BLaER1 (cell line): ENCODE results near the gene IRX2.

ENCODE experiments used
- H3K27ac ChIP-seq: shearing (Covaris generic); formaldehyde crosslinking; 2 replicates; pipeline ENCODE4 v1.8.1; 2022
- H3K27me3 ChIP-seq: shearing (Covaris generic); formaldehyde crosslinking; 2 replicates; pipeline ENCODE4 v1.8.1; 2022
- H3K36me3 ChIP-seq: shearing (Covaris generic); formaldehyde crosslinking; 2 replicates; pipeline ENCODE4 v1.8.1; 2022
- H3K4me1 ChIP-seq: shearing (Covaris generic); formaldehyde crosslinking; 2 replicates; pipeline ENCODE4 v1.8.1; 2022
- H3K4me2 ChIP-seq: shearing (Covaris generic); formaldehyde crosslinking; 2 replicates; pipeline ENCODE4 v1.8.1; 2022
- H3K4me3 ChIP-seq: shearing (Covaris generic); formaldehyde crosslinking; 2 replicates; pipeline ENCODE4 v1.8.1; 2022
- H3K9ac ChIP-seq: shearing (Covaris generic); formaldehyde crosslinking; 2 replicates; pipeline ENCODE4 v1.8.1; 2022
- H3K9me3 ChIP-seq: shearing (Covaris generic); formaldehyde crosslinking; 2 replicates; pipeline ENCODE4 v1.8.1; 2022
- H4K20me1 ChIP-seq: shearing (Covaris generic); formaldehyde crosslinking; 2 replicates; pipeline ENCODE4 v1.8.1; 2022
- Cebpa-rat ChIP-seq: shearing (Covaris generic); IDR thresholded peaks from 2 replicates; pipeline ENCODE4 v1.8.1; 2022

The IRX2 gene

GRCh38 chr5:2699686-2700085, 51.8 kb downstream of the IRX2 start:
- no peak for TF ChIP-seq Cebpa-rat
- peaks cover 12% of the 10 kb centered on the region for H3K9me3 ChIP-seq
- H4K20me1 ChIP-seq = no peaks in the 10 kb centered on the region
- no peak overlapping the region for H3K9ac ChIP-seq
- H3K27me3 ChIP-seq = no peaks in the 10 kb centered on the region
- no peaks in the 10 kb centered on the region for H3K4me1 ChIP-seq
- H3K4me2 ChIP-seq = no peak overlapping the region
- H3K4me3 ChIP-seq = no peak overlapping the region
- H3K36me3 ChIP-seq = no peaks in the 10 kb centered on the region
- H3K27ac ChIP-seq = no peak overlapping the region

- Histone ChIP-seq H3K27me3 (no peaks in the 10 kb centered on the region), H3K4me1 (no peaks in the 10 kb centered on the region), H3K36me3 (no peaks in the 10 kb centered on the region), H3K4me3 (no peak overlapping the region), H3K9ac (no peak overlapping the region), H3K9me3 (peaks cover 16% of the 10 kb centered on the region), H3K27ac (no peak overlapping the region), H4K20me1 (no peaks in the 10 kb centered on the region), H3K4me2 (no peak overlapping the region)
- TF ChIP-seq Cebpa-rat = no peak
Measured at GRCh38 chr5:2699231-2699630, 52.2 kb downstream of the IRX2 start.

- no peaks in the 10 kb centered on the region for H4K20me1 ChIP-seq
- no peaks in the 10 kb centered on the region for H3K36me3 ChIP-seq
- peaks cover 23% of the 10 kb centered on the region for H3K9me3 ChIP-seq
- no peak overlapping the region for H3K4me3 ChIP-seq
- no peak overlapping the region for H3K27ac ChIP-seq
- H3K9ac ChIP-seq = no peak overlapping the region
- no peaks in the 10 kb centered on the region for H3K4me1 ChIP-seq
- H3K27me3 ChIP-seq = no peaks in the 10 kb centered on the region
- H3K4me2 ChIP-seq = no peak overlapping the region
- no peak for TF ChIP-seq Cebpa-rat
Measured at GRCh38 chr5:2698581-2698980, 52.9 kb downstream of the IRX2 start.

GRCh38 chr5:2697446-2698200, 53.9 kb downstream of the IRX2 start:
- Histone ChIP-seq H3K36me3 (no peaks in the 10 kb centered on the region), H3K27me3 (no peaks in the 10 kb centered on the region), H4K20me1 (no peaks in the 10 kb centered on the region), H3K27ac (no peak overlapping the region), H3K4me1 (no peaks in the 10 kb centered on the region), H3K9ac (no peak overlapping the region), H3K4me3 (no peak overlapping the region), H3K4me2 (no peak overlapping the region), H3K9me3 (peaks cover 33% of the 10 kb centered on the region)
- TF ChIP-seq Cebpa-rat = no peak

GRCh38 chr5:2697041-2697440, 54.4 kb downstream of the IRX2 start:
- H3K9ac ChIP-seq = no peak overlapping the region
- no peak overlapping the region for H3K27ac ChIP-seq
- H3K27me3 ChIP-seq = no peaks in the 10 kb centered on the region
- peaks cover 38% of the 10 kb centered on the region for H3K9me3 ChIP-seq
- no peak overlapping the region for H3K4me2 ChIP-seq
- TF ChIP-seq Cebpa-rat = no peak
- H3K4me3 ChIP-seq = no peak overlapping the region
- no peaks in the 10 kb centered on the region for H3K4me1 ChIP-seq
- no peaks in the 10 kb centered on the region for H4K20me1 ChIP-seq
- H3K36me3 ChIP-seq = no peaks in the 10 kb centered on the region
